Muscle layer of duodenum (tissue), 2 donors: ENCODE data around the gene PTPRCAP.
"Not testable (repeated sequence)": the region's sequence is repeated elsewhere in the genome, so short reads cannot be mapped to it uniquely, and the experiment has no call there.

ENCODE experiments used
- H3K27ac ChIP-seq: one replicate; pipeline ENCODE4 v1.7.0; 2013; ENCODE audit warnings: mild to moderate bottlenecking, low read length
- H3K27me3 ChIP-seq: one replicate; pipeline ENCODE4 v1.7.0; 2013; ENCODE audit warnings: low read depth, mild to moderate bottlenecking, control low read depth, low read length
- H3K36me3 ChIP-seq, 2 donors: one replicate each; pipeline ENCODE4 v1.7.0; 2013; ENCODE audit warnings: low read length in 2 of 2, control low read depth in 1 of 2, mild to moderate bottlenecking in 1 of 2; ENCODE audit not compliant: insufficient read depth in 2 of 2, control insufficient read depth in 1 of 2
- H3K4me1 ChIP-seq, 2 donors: one replicate each; pipeline ENCODE4 v1.7.0; 2013; ENCODE audit warnings: low read length in 2 of 2, mild to moderate bottlenecking in 2 of 2, control low read depth in 1 of 2, moderate library complexity in 1 of 2; ENCODE audit not compliant: insufficient read depth in 2 of 2, control insufficient read depth in 1 of 2
- H3K4me3 ChIP-seq, 2 donors: one replicate each; pipeline ENCODE4 v1.7.0; 2013; ENCODE audit warnings: low read length in 2 of 2, low read depth in 1 of 2, mild to moderate bottlenecking in 1 of 2
- H3K9me3 ChIP-seq, 2 donors: one replicate each; pipeline ENCODE4 v1.7.0; 2013; ENCODE audit warnings: low read length in 2 of 2, control low read depth in 1 of 2, mild to moderate bottlenecking in 1 of 2; ENCODE audit not compliant: control insufficient read depth in 1 of 2
- donor health status: healthy.

Gene PTPRCAP, protein sequence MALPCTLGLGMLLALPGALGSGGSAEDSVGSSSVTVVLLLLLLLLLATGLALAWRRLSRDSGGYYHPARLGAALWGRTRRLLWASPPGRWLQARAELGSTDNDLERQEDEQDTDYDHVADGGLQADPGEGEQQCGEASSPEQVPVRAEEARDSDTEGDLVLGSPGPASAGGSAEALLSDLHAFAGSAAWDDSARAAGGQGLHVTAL

DNA sequence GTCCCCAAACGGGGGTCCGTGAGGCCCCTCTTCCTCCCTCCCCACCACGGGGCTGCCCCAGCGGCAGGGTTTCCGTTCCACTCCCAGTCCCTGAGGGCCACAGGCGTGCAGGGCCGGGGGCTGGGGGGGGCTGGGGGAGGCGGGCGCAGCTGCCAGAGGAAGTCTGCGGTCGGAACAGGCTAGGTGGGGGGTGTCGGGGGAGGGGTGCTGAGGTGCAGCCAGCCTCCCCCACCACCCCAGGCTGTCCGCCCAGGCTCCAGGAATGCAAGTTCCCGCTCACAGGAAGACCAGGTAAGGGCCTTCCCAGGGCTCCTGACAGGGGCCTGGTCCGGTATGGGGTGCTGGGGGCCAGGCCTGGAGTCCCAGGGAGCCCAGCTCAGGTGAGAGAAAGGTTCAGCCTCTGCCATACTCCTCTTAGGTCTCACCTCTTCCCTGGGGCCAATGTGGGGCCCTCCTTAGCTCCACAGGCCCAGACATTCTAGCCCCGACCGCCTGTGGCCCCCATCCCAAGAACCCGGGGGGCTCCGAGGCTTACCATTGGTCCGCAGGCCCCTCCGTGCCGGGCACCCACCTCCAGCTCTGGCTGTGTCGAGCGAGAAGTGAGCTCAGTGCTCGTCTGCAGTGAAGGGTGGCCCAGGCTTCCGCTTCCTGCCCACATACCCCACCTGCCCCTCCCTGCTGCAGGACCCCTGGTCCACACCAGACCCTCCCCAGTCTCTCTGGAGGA, at the start of gene PTPRCAP:
Gene PTPRCAP, minus strand, starts transcription at position 601 of the 727 bp plus-strand sequence. Its CDS starts 63 bp downstream, at position 538.
- peak within 1 kb of the TSS in 1 of 2 donors; percentile 3 for H3K4me3 ChIP-seq
- no peaks in the 10 kb centered on the region for H3K27me3 ChIP-seq
- H3K4me1 ChIP-seq, result peaks cover 0 to 9% of the 10 kb centered on the region in 2 donors
- H3K36me3 ChIP-seq, result peaks cover 11 to 85% of the 10 kb centered on the region in 2 donors
- no peak within 1 kb of the TSS for H3K27ac ChIP-seq
- no peaks in the 10 kb centered on the region for H3K9me3 ChIP-seq

DNA sequence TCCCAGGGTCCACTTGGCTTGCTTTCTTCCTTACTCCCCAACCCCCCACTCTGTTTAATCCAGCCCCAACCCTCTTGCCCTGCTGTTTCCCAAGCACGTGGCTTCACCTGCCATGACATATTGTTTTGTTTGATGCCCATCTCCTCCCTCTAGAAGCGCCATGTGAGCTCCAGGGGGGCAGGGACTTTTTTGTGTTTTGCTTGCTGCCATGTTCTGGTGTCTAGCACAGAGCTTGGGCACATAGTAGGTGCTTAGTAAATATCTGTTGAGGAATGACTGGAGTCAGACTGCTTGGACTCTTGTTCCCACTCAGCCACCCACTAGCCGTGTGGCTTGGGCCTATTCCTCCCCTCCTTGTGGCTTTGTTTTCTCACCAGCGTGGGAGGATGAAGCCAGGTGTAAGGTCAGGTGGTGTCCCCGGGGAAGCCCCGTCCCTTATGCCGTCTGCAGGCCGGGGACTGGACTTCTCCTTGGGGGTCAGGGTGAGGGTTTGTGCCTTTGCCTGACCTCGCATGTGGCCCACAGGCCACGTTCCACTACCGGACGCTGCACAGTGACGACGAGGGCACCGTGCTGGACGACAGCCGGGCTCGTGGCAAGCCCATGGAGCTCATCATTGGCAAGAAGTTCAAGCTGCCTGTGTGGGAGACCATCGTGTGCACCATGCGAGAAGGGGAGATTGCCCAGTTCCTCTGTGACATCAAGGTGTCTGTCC, 49.2 kb upstream of the PTPRCAP start:
- Histone ChIP-seq H3K4me3 (no peak overlapping the region), H3K4me1 (peaks cover 14 to 28% of the 10 kb centered on the region in 2 donors), H3K27ac (no peak overlapping the region), H3K9me3 (no peaks in the 10 kb centered on the region), H3K36me3 (peaks cover 10 to 47% of the 10 kb centered on the region in 2 donors), H3K27me3 (no peaks in the 10 kb centered on the region)

DNA sequence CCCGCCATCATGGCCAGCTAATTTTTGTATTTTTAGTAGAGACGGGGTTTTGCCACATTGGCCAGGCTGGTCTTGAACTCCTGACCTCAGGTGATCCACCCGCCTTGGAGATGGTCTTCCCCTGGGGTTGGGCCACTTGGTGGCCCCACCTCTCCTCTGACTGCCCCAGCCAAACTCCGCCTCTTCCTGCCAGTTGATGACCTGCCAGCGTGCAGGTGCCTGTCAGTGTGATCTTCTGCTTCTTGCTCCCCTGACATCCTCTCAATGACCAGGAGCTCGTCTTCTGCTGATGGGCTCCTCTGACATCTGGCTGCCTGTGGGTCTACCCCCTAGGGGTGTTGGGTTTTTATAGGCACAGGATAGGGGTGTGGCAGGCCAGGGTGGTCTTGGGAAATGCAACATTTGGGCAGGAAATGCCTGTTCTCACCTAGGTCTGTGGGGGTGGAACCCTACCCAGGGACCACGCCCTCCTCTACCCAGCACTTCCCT, 48.4 kb upstream of the PTPRCAP start:
- peaks cover 10 to 40% of the 10 kb centered on the region in 2 donors for H3K36me3 ChIP-seq

DNA sequence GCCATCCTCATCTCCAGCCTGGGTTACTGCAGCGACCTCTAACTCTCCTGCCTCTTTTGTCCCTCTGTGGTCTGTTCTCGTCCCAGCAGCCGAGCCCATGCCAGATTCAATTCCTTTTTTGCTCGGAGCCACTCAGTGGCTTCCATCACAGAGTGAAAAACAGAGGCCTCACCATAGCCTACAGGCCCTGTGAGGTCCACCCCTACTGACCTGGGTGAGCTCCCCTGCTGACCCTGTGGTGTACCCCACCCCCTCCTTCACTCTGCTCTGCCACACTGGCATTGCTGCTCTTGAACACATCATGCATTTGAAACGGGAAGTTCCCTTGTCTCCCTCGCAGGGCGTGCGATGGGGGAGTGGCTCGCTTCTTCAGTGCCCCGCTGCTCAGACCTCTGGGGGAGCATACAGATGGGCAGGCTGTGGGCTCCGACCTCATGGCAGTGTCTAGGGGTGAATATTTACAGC, 47.4 kb upstream of the PTPRCAP start:
- Histone ChIP-seq H3K4me3 (no peak overlapping the region), H3K27ac (no peak overlapping the region), H3K36me3 (peaks cover 9 to 30% of the 10 kb centered on the region in 2 donors), H3K9me3 (no peaks in the 10 kb centered on the region), H3K27me3 (no peaks in the 10 kb centered on the region), H3K4me1 (peaks cover 14 to 28% of the 10 kb centered on the region in 2 donors)

More for the DNA sequence above, 48.4 kb upstream of the PTPRCAP start:
- not testable (repeated sequence) for H3K27ac ChIP-seq, H3K4me3 ChIP-seq, H3K9me3 ChIP-seq, H3K27me3 ChIP-seq
- H3K4me1 ChIP-seq, result peaks cover 14 to 28% of the 10 kb centered on the region in 2 donors

DNA sequence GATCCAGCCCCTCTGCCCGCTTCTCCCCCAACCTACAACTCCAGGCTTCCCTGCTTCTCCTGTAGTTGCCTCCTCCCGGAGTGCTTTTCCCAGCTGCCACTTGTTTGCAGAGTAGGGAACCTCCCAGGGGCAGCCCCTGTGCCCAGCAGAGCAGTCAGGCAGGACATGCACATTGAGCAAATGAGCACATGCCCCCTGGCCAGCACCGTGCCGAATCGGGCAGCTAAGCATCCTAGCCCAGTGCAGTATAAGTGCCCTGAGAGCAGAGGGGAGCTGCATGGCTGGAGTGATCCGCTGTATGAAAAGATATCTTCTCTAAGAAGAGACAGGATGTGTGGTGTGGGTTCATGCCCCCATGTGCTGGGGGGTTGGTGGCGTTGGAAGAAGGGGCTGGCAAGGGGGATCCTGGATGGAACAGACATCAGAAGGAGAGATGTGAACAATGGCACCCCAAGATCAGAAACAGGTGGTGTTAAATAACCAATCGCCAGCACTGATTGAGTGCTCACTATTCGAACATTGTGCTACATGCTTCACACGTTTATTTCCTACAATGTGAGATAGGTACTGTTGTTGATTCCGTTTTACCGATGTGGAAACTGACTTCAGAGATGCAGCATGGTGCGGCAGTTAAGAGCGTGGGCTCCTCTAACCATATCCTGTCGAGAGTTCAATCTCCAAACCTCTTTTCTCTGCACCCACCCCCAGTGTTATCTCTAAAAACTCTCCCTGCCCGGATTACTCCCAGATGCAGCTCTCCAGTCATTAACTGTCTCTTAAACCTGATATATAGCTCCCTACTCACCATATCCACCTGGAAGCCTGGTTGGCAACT, 46.6 kb upstream of the PTPRCAP start:
- Histone ChIP-seq H3K9me3 (no peaks in the 10 kb centered on the region), H3K36me3 (peaks cover 3 to 21% of the 10 kb centered on the region in 2 donors), H3K27ac (peak overlapping the region; percentile 91), H3K4me3 (peak overlapping the region; percentile 68 to 88), H3K27me3 (no peaks in the 10 kb centered on the region), H3K4me1 (peaks cover 14 to 28% of the 10 kb centered on the region in 2 donors)

DNA sequence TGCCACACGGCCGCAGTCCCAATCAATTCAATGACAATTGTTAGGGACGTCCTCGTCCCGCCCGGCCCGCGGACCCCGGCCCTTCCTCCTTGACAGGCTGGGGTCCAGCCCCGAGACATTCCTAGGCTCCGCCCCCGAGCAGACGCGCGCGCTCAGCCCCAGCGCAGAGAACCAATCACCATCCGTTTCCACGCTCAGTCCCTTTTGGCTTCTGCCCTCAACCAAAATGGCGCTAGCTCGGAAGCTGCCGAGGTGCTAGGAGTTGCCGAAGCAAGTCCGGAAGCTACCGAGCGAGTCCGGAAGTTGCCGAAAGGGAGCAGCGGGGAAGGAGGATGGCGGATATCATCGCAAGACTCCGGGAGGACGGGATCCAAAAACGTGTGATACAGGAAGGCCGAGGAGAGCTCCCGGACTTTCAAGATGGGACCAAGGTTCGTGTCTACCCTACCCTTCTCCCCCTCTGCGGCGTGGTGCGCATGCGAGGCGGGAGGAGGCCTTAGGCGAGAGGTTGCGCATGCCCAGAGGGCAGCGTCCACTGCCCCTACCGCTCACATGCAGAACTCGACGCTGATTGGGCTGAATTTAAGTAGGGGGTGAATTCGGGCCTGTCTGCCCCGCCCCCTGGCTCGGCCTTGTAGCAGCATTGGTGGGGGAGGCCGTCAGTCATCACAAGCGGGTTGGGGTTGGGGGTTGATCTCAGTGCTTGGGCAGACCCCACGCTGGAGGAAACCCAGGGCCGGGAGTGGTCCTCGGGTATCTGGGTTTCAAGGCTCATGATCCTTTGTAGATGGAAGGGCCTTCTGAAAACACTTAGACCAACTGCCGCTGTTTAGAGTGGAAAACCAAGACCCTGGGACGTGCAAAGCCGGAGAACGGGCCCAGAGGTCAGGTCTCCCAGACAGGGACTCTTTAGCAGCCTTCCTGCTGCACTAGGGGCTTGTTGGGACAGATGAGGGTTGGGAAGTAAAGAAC, 45.6 kb upstream of the PTPRCAP start, which contains the start of gene AIP:
Gene AIP, plus strand, starts transcription at position 200 of the 972 bp plus-strand sequence. Its CDS starts 133 bp downstream, at position 333.
- H3K4me1 ChIP-seq, result peaks cover 14 to 28% of the 10 kb centered on the region in 2 donors
- H3K27me3 ChIP-seq, result no peaks in the 10 kb centered on the region
- H3K27ac ChIP-seq, result peak within 1 kb of the TSS; percentile 91
- peaks cover 0 to 12% of the 10 kb centered on the region in 2 donors for H3K36me3 ChIP-seq
- no peaks in the 10 kb centered on the region for H3K9me3 ChIP-seq
- peak within 1 kb of the TSS; percentile 68 to 88 for H3K4me3 ChIP-seq

DNA sequence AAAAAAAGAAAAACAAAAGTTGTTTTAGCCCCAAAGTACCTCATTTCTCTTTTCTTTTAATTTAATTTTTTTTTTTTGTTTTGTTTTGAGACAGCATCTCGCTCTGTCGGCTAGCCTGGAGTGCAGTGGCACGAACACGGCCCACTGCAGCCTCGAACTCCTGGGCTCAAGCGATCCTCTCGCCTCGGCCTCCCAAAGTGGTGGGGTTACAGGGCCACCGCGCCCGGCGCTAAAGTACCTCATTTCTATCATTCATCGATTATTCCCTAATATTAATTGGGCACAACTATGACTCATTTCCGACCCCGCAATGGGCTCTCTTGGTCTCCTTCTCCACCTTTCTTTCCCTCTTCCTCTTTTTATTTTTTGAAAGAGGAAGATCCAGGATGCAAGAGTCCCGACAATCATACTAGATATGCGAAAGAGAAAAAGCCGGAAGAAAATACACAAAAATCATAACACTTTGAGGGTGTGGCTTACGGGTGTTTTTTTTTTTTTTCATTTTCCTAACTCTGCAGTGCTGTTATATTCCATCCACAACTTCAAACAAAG, 44.9 kb upstream of the PTPRCAP start:
- Histone ChIP-seq H3K4me1 (peaks cover 14 to 28% of the 10 kb centered on the region in 2 donors), H3K4me3 (peak overlapping the region; percentile 68 to 88), H3K27me3 (no peaks in the 10 kb centered on the region), H3K27ac (peak overlapping the region; percentile 91), H3K9me3 (no peaks in the 10 kb centered on the region), H3K36me3 (peaks cover 0 to 6% of the 10 kb centered on the region in 2 donors)

DNA sequence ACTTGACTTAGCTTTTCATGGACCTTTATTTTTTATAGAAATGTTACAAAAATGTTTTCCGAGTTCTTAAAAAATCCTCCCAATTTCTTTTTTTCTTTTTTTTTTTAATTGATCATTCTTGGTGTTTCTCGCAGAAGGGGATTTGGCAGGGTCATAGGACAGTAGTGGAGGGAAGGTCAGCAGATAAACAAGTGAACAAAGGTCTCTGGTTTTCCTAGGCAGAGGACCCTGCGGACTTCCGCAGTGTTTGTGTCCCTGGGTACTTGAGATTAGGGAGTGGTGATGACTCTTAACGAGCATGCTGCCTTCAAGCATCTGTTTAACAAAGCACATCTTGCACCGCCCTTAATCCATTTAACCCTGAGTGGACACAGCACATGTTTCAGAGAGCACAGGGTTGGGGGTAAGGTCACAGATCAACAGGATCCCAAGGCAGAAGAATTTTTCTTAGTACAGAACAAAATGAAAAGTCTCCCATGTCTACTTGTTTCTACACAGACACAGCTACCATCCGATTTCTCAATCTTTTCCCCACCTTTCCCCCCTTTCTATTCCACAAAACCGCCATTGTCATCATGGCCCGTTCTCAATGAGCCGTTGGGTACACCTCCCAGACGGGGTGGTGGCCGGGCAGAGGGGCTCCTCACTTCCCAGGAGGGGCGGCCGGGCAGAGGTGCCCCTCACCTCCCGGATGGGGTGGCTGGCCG, 40.0 kb upstream of the PTPRCAP start:
- H3K4me3 ChIP-seq, H3K36me3 ChIP-seq, H3K27ac ChIP-seq, H3K27me3 ChIP-seq, H3K4me1 ChIP-seq, H3K9me3 ChIP-seq: not testable (repeated sequence)

DNA sequence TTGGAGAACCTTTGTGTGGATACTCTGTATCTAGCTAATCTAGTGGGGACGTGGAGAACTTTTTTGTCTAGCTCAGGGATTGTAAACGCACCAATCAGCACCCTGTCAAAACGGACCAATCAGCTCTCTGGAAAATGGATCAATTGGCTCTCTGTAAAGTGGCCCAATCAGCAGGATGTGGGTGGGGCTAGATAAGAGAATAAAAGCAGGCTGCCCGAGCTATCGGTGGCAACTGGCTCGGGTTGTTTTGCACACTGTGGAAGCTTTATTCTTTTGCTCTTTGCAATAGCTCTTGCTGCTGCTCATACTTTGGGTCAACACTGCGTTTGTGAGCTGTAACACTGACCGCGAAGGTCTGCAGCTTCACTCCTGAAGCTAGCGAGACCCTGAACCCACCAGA, 39.2 kb upstream of the PTPRCAP start:
- H3K27ac ChIP-seq, H3K9me3 ChIP-seq, H3K4me3 ChIP-seq, H3K4me1 ChIP-seq, H3K36me3 ChIP-seq, H3K27me3 ChIP-seq: not testable (repeated sequence)
